ENCODE measurements around the gene AKAP14.

DNA sequence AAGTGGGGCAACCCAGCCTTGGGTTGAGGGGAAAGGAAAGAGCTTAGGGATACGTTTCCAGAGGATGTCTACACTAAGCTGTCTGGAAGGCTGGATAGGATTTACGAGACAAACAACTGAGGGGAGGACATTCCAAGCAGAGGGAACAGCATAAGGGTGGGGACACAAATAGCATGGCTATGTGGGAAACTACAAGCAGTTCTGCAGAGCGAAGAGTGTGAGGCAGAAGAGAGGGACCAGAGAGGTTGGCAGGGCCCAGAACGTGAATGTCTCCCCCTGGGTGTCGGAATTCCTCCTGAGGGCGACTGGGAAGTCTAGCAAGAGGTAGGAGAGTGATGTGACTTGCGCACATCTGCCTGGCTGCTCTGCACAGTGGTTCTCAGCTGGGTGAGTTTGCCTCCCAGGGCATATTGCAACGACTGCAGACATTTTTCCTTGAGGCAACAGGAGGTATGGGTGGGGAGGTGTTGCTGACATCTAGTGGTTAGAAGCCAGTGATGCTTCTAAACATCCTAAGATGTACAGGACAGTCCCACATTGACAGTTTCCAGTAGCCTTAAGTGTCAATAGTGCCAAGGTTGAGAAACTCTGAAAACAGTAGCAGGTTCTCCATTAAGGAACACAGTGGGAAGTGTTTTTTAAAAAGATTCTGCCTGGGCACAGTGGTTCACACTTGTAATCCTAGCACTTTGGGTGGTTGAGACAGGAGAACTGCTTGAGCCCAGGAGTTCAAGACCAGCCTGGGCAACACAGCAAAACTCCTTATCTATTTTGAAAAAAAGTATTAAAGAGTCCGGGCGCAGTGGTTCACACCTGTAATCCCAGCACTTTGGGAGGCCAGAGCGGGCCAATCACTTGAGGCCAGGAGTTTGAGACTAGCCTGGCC is 14.9 kb upstream of the AKAP14 start:
- TF ChIP-seq, protein P1, sequence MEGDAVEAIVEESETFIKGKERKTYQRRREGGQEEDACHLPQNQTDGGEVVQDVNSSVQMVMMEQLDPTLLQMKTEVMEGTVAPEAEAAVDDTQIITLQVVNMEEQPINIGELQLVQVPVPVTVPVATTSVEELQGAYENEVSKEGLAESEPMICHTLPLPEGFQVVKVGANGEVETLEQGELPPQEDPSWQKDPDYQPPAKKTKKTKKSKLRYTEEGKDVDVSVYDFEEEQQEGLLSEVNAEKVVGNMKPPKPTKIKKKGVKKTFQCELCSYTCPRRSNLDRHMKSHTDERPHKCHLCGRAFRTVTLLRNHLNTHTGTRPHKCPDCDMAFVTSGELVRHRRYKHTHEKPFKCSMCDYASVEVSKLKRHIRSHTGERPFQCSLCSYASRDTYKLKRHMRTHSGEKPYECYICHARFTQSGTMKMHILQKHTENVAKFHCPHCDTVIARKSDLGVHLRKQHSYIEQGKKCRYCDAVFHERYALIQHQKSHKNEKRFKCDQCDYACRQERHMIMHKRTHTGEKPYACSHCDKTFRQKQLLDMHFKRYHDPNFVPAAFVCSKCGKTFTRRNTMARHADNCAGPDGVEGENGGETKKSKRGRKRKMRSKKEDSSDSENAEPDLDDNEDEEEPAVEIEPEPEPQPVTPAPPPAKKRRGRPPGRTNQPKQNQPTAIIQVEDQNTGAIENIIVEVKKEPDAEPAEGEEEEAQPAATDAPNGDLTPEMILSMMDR (IDR thresholded peaks at IDR 0.05; ENCODE audit: low read length): peak; percentile 77
- TF ChIP-seq EZH2phosphoT487 (IDR thresholded peaks at IDR 0.05; ENCODE audit: low read length): no peak
- no peak for TF ChIP-seq EZH2 (optimal IDR thresholded peaks at IDR 0.05; ENCODE audit: low read depth, low read length)
